IMR-90 (cell line): ENCODE results near the gene ZNF579. TPM values are rescaled to one million over a fixed set of nuclear protein-coding genes. Genes with fewer than 3 reads are reported as not detected.

ENCODE experiments used
- ATAC-seq: fragments of 200-7000 bp; cut with Tn5 transposase; 2 replicates; pipeline ENCODE4 v1.9.1; 2020; ENCODE audit warnings: low read depth, mild to moderate bottlenecking, moderate library complexity
- BruUV-seq: library from RNA; stranded (reverse); fragments of 400-500 nt; replicated peaks from 2 replicates; lab custom pipeline; 2021; lab: Mats Ljungman, UMichigan
- CTCF ChIA-PET: fragments of 300-600 bp; formaldehyde crosslinking; extraction: SDS; loops from one replicate; lab custom pipeline; 2021; ENCODE audit warnings: antibody characterized with exemption; lab: Yijun Ruan, JAX
- POLR2A ChIA-PET: fragments of 300-600 bp; sonication (Branson Sonifier 250); formaldehyde crosslinking; loops from one replicate; lab custom pipeline; 2022; ENCODE audit warnings: antibody characterized with exemption; ENCODE audit not compliant: unreplicated experiment; lab: Charles Lee
- DNase-seq: peaks from one replicate; pipeline ENCODE4 v3.0.0; 2013
- H2AFZ ChIP-seq: replicated peaks from 2 replicates; pipeline ENCODE3; 2013; ENCODE audit warnings: low read length, mild to moderate bottlenecking; ENCODE audit not compliant: poor library complexity
- H2AK5ac ChIP-seq: 2 replicates; pipeline ENCODE4 v1.6.1; 2013; ENCODE audit warnings: low read depth, low read length, inconsistent platforms
- H2AK9ac ChIP-seq: replicated peaks from 2 replicates; pipeline ENCODE3; 2013; ENCODE audit warnings: mild to moderate bottlenecking, low read depth, low read length, moderate library complexity; ENCODE audit not compliant: poor library complexity
- H2BK120ac ChIP-seq: 2 replicates; pipeline ENCODE4 v1.6.1; 2013; ENCODE audit warnings: low read depth, low read length, inconsistent platforms
- H2BK15ac ChIP-seq: 3 replicates; pipeline ENCODE4 v1.6.1; 2013; ENCODE audit warnings: low read depth, low read length, inconsistent platforms
- H2BK20ac ChIP-seq: 2 replicates; pipeline ENCODE4 v1.6.1; 2013; ENCODE audit warnings: low read depth, mild to moderate bottlenecking, inconsistent platforms, low read length, moderate library complexity
- H2BK5ac ChIP-seq: 2 replicates; pipeline ENCODE4 v1.6.1; 2013; ENCODE audit warnings: mild to moderate bottlenecking, low read depth, low read length, inconsistent platforms; ENCODE audit not compliant: poor library complexity, severe bottlenecking
- H3K14ac ChIP-seq: replicated peaks from 2 replicates; pipeline ENCODE4 v1.6.1; 2013; ENCODE audit warnings: low read depth, low read length, inconsistent platforms
- H3K18ac ChIP-seq: 2 replicates; pipeline ENCODE4 v1.6.1; 2013; ENCODE audit warnings: low read depth, low read length, control low read depth
- H3K23ac ChIP-seq: 2 replicates; pipeline ENCODE4 v1.6.1; 2013; ENCODE audit warnings: low read depth, low read length, inconsistent platforms
- H3K27ac ChIP-seq: 2 replicates; pipeline ENCODE4 v1.5.1; 2013; ENCODE audit warnings: mild to moderate bottlenecking, control low read depth, low read length; ENCODE audit not compliant: insufficient read depth
- H3K27me3 ChIP-seq: 2 replicates; pipeline ENCODE4 v1.6.1; 2013; ENCODE audit warnings: low read length; ENCODE audit not compliant: control insufficient read depth, insufficient read depth
- H3K36me3 ChIP-seq: 2 replicates; pipeline ENCODE4 v1.6.1; 2013; ENCODE audit warnings: low read length, mixed read lengths; ENCODE audit not compliant: control insufficient read depth, insufficient read depth
- H3K4ac ChIP-seq: 2 replicates; pipeline ENCODE4 v1.6.1; 2013; ENCODE audit warnings: low read depth, low read length, inconsistent platforms
- H3K4me1 ChIP-seq: 2 replicates; pipeline ENCODE4 v1.6.1; 2013; ENCODE audit warnings: low read length, mixed read lengths; ENCODE audit not compliant: control insufficient read depth, insufficient read depth
- H3K4me2 ChIP-seq: 2 replicates; pipeline ENCODE4 v1.6.1; 2013; ENCODE audit warnings: low read depth, mild to moderate bottlenecking, control low read depth, low read length, moderate library complexity
- H3K4me3 ChIP-seq: 2 replicates; pipeline ENCODE4 v1.5.1; 2013; ENCODE audit warnings: low read depth, mild to moderate bottlenecking, control low read depth, low read length, moderate library complexity; ENCODE audit not compliant: insufficient read depth
- H3K56ac ChIP-seq: 2 replicates; pipeline ENCODE4 v1.6.1; 2013; ENCODE audit warnings: low read length, inconsistent platforms; ENCODE audit not compliant: insufficient read depth; ENCODE audit errors: extremely low read depth
- H3K79me1 ChIP-seq, 2 experiments: 2 replicates each; pipeline ENCODE4 v1.6.1; 2013; ENCODE audit warnings: low read length in 2 of 2, inconsistent platforms in 1 of 2, low read depth in 1 of 2
- H3K9ac ChIP-seq: 2 replicates; pipeline ENCODE4 v1.6.1; 2013; ENCODE audit warnings: low read depth, low read length, control low read depth
- H3K9me1 ChIP-seq: 2 replicates; pipeline ENCODE4 v1.6.1; 2013; ENCODE audit warnings: low read length, inconsistent platforms; ENCODE audit not compliant: insufficient read depth
- H3K9me3 ChIP-seq: 2 replicates; pipeline ENCODE4 v1.6.1; 2013; ENCODE audit warnings: low read length; ENCODE audit not compliant: control insufficient read depth, insufficient read depth
- H4K20me1 ChIP-seq: 2 replicates; pipeline ENCODE4 v1.6.1; 2013; ENCODE audit warnings: low read length, inconsistent platforms; ENCODE audit not compliant: insufficient read depth
- H4K5ac ChIP-seq: 2 replicates; pipeline ENCODE4 v1.6.1; 2013; ENCODE audit warnings: mild to moderate bottlenecking, low read depth, low read length, control low read depth
- H4K8ac ChIP-seq, 2 experiments: 2 replicates each; pipeline ENCODE4 v1.6.1; 2013; ENCODE audit warnings: low read depth in 2 of 2, low read length in 2 of 2, control low read depth in 1 of 2, inconsistent platforms in 1 of 2
- H4K91ac ChIP-seq: 2 replicates; pipeline ENCODE4 v1.6.1; 2013; ENCODE audit warnings: low read depth, low read length, inconsistent platforms; ENCODE audit not compliant: insufficient read depth
- CEBPB ChIP-seq: IDR thresholded peaks from 2 replicates; pipeline ENCODE4 v1.6.1; 2012; ENCODE audit warnings: low read depth, low read length, improper control_type of control experiment
- CHD1 ChIP-seq: IDR thresholded peaks from 2 replicates; pipeline ENCODE4 v1.6.1; 2012; ENCODE audit warnings: low read depth, low read length, improper control_type of control experiment
- CTCF ChIP-seq: conservative IDR thresholded peaks from 2 replicates; pipeline ENCODE4 v1.5.1; 2012; ENCODE audit warnings: mild to moderate bottlenecking, low read depth, low read length, improper control_type of control experiment
- ELK1 ChIP-seq: fragments of 150-350 bp; IDR thresholded peaks from 2 replicates; pipeline ENCODE4 v1.6.1; 2016; ENCODE audit warnings: low read depth, mild to moderate bottlenecking, low read length, moderate library complexity, borderline replicate concordance
- MAFK ChIP-seq: IDR thresholded peaks from 2 replicates; pipeline ENCODE4 v1.6.1; 2012; ENCODE audit warnings: low read depth, low read length, improper control_type of control experiment
- MAZ ChIP-seq: IDR thresholded peaks from 2 replicates; pipeline ENCODE4 v1.6.1; 2012; ENCODE audit warnings: low read depth, mild to moderate bottlenecking, low read length, improper control_type of control experiment, moderate library complexity, borderline replicate concordance
- MXI1 ChIP-seq: IDR thresholded peaks from 2 replicates; pipeline ENCODE4 v1.6.1; 2012; ENCODE audit warnings: low read depth, mild to moderate bottlenecking, low read length, moderate library complexity, borderline replicate concordance
- NFE2L2 ChIP-seq: fragments of 150-350 bp; IDR thresholded peaks from 2 replicates; pipeline ENCODE4 v1.6.1; 2016; ENCODE audit warnings: low read depth, mild to moderate bottlenecking, low read length
- RCOR1 ChIP-seq: IDR thresholded peaks from 2 replicates; pipeline ENCODE4 v1.6.1; 2012; ENCODE audit warnings: mild to moderate bottlenecking, low read length, improper control_type of control experiment; ENCODE audit not compliant: insufficient replicate concordance
- USF2 ChIP-seq: fragments of 150-350 bp; IDR thresholded peaks from 2 replicates; pipeline ENCODE4 v1.6.1; 2017; ENCODE audit warnings: mild to moderate bottlenecking, antibody characterized with exemption, low read length, low read depth
- WGBS, 2 experiments: methylation state at CpG; one replicate each; pipeline versions ENCODE4 v1.1.5 to v1.1.7; 2013; ENCODE audit warnings: missing lambda C conversion rate in 2 of 2; ENCODE audit not compliant: insufficient read length in 1 of 2; ENCODE audit errors: extremely low coverage in 2 of 2; 5-methylcytosine and 5-hydroxymethylcytosine counted together
- dilution Hi-C: fragments of 300-500 bp; cut with HindIII; formaldehyde crosslinking; loops from one replicate; pipeline ENCODE4 v1.14.3; 2018; ENCODE audit warnings: low sequenced_read_pairs; ENCODE audit not compliant: unreplicated experiment
- in situ Hi-C: fragments of 300-500 bp; cut with MboI; formaldehyde crosslinking; loops from 3 replicates; pipeline ENCODE4 v1.14.3; 2019; ENCODE audit warnings: low sequenced_read_pairs, inconsistent platforms, mixed read lengths
- intact Hi-C: fragments of 100-400 bp; cut with micrococcal nuclease; formaldehyde crosslinking; loops from 2 replicates; pipeline ENCODE4 v1.10.0; 2022
- polyA plus RNA-seq, 3 experiments: library from polyadenylated mRNA; depleted of rRNA; stranded (reverse); fragments of >200 nt; gene quantifications; 2 replicates each; pipeline ENCODE4 v1.2.3, GENCODE V29; 2012; ENCODE audit warnings: low replicate concordance in 1 of 3
- total RNA-seq: library from RNA; depleted of rRNA; stranded (reverse); fragments of >200 nt; gene quantifications from 2 replicates; pipeline ENCODE4 v1.2.3, GENCODE V29; 2012

Gene ZNF579
- total and polyA plus RNA-seq, 2 of the 4 experiments (the other 2 are of a cell fraction), result 0.54 to 9.0 TPM

- peaks cover 14% of the 10 kb centered on the region for H3K9me1 ChIP-seq
- H3K4ac ChIP-seq, result no peak overlapping the region; the same call in 1 of the 2 replicates
- no peak overlapping the region for H4K5ac ChIP-seq
- TF ChIP-seq MXI1 (no peak), MAFK (no peak), RCOR1 (no peak), CHD1 (no peak), CEBPB (no peak), CTCF (no peak), USF2 (no peak), NFE2L2 (no peak), ELK1 (no peak), MAZ (no peak)
- no peaks in the 10 kb centered on the region for H3K27me3 ChIP-seq
- H2AK9ac ChIP-seq, result no peak overlapping the region
- H2BK20ac ChIP-seq, result no peak overlapping the region
- no peaks in the 10 kb centered on the region for H3K36me3 ChIP-seq
- H2BK15ac ChIP-seq, result no peak overlapping the region
- H3K4me3 ChIP-seq, result no peak overlapping the region
- H3K4me1 ChIP-seq, result peaks cover 5% of the 10 kb centered on the region
- ChIA-PET POLR2A (no interaction called here), CTCF (interaction anchor here (0.7 kb wide), 1 partner anchor 17 kb away, joined by 3 read pairs; no protein-coding TSS in a partner anchor)
- H3K27ac ChIP-seq, result no peak overlapping the region
- H3K14ac ChIP-seq, result no peak overlapping the region; the same call in 1 of the 2 replicates
- H3K56ac ChIP-seq, result no peak overlapping the region
- DNase-seq (no peak), ATAC-seq (no peak)
- in situ Hi-C loops, result no loop called here
- H4K20me1 ChIP-seq, result no peaks in the 10 kb centered on the region
- 86% methylated on average over 18 of the region's 22 CpGs; no CpG with 5 or more reads in 1 of the 2 experiments for WGBS, 2 experiments
- BruUV-seq, result no TSS peak
- H2BK120ac ChIP-seq, result no peak overlapping the region
- H3K23ac ChIP-seq, result no peak overlapping the region
- no peak overlapping the region for H4K8ac ChIP-seq
- H2AK5ac ChIP-seq, result no peak overlapping the region
- 0 out of 4 replicates have a peak, but pooled peaks cover 0 to 4% of the 10 kb centered on the region in 2 experiments for H3K79me1 ChIP-seq
- dilution Hi-C loops, result no loop called here
- intact Hi-C loops, result no loop called here
- peak overlapping the region; percentile 6 for H2AFZ ChIP-seq
- H3K9me3 ChIP-seq, result no peaks in the 10 kb centered on the region
- no peak overlapping the region for H3K4me2 ChIP-seq
- no peak overlapping the region for H3K18ac ChIP-seq
- no peak overlapping the region for H4K91ac ChIP-seq
- no peak overlapping the region for H3K9ac ChIP-seq
- no peak overlapping the region for H2BK5ac ChIP-seq
Measured at GRCh38 chr19:55527197-55528029, 53.2 kb downstream of the ZNF579 start.
